GM19463 (cell line): Measurements from ENCODE around the gene ABCD4.

ENCODE experiments used
- ATAC-seq: cut with Tn5 transposase; IDR thresholded peaks from one replicate; pipeline ENCODE4 v1.9.1; 2021; ENCODE audit warnings: mild to moderate bottlenecking, moderate library complexity; ENCODE audit not compliant: unreplicated experiment

The ABCD4 gene

DNA sequence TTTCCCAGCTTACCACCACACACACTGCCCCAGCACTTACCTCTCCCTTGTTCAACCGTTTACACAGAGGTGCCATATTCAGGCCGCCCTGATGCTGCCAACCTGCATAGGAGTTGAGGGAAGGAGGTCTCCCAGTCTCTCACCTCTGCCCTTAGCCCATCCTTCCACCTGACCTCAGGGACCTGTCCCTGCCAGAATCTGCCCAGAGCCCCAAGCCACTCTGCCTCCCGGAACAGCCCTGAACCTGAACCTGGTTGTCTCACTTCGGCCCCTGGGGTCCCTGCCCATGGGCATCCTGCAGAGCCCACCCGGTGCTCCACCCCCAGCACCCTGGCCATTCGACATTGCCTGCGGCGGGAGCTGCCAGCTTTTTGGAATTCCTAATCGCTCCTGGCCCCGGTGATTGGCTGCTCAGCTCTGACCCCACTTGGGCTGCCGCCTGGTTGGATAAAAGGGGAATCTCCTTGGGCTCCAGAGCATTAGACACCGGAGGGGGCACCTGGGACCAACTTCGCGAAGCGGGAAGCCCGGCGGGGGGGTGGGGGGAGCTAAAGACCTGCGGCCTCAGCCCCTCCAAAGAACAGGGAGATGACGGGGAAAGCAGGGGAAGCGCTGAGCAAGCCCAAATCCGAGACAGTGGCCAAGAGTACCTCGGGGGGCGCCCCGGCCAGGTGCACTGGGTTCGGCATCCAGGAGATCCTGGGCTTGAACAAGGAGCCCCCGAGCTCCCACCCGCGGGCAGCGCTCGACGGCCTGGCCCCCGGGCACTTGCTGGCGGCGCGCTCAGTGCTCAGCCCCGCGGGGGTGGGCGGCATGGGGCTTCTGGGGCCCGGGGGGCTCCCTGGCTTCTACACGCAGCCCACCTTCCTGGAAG, 63.5 kb downstream of the ABCD4 start, which contains the start of gene VSX2:
TSS of gene VSX2 (plus strand) at position 476 of the 874 bp plus-strand sequence. CDS start at position 589, 113 bp downstream.
- no peak for ATAC-seq

DNA sequence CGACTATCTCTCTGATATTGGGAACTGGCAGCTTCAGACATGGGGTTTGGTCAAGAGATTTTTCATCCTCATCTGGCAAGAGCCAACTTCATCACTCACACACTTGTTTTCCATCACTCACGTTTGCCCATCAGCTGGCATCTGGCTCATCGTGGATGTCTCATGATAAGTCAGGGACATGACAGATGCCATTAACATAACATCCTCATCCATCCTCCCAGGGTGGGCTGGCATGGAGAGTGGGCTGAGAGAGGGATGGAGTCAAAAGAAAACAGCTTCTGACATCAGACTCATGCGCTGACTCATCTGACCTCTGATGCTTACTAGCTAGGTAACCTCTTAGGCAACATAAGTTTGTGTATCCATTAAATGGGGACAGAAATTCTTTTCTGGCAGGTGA, 65.3 kb downstream of the ABCD4 start:
- ATAC-seq = no peak
